Thyroid gland (tissue), 4 donors: ENCODE data around the gene DNAJC30.

ENCODE experiments used
- POLR2A ChIP-seq, 2 donors: fragments of 450-650 bp; IDR thresholded peaks; one replicate each; pipeline ENCODE4 v1.6.1; 2017; ENCODE audit warnings: antibody characterized with exemption in 2 of 2, mild to moderate bottlenecking in 2 of 2, moderate library complexity in 1 of 2
- TF ChIP-seq, protein P1 (sequence below), 6 experiments: fragments of 200-600 bp in 3 of 6; fragments of 450-650 bp in 3 of 6; sonication (generic) in 3 of 6; IDR thresholded peaks; one replicate each; pipeline ENCODE4 v1.5.1; 2016 to 2019; ENCODE audit warnings: antibody characterized with exemption in 6 of 6, mild to moderate bottlenecking in 2 of 6, inconsistent platforms in 1 of 6, moderate library complexity in 1 of 6

DNA sequence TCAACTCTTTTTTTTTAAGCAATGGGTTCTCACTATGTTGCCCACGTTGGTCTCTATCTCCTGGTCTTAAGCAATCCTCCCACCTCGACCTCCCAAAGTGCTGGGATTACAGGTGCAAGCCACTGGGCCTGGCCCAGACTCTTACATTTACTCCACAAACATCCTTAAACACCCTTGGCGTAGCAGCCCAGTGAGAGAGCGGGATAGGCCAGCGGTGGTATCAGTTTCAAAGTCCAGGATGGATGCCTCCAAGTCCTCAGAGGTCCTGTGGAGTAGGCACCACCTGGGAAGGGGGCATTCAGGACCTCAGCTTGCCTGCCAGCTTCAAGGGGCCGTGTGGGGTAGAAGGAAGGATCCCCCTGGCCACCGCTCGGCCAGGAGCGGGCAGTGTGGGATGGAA lies 33.7 kb downstream of the DNAJC30 start:
- TF ChIP-seq, protein P1, sequence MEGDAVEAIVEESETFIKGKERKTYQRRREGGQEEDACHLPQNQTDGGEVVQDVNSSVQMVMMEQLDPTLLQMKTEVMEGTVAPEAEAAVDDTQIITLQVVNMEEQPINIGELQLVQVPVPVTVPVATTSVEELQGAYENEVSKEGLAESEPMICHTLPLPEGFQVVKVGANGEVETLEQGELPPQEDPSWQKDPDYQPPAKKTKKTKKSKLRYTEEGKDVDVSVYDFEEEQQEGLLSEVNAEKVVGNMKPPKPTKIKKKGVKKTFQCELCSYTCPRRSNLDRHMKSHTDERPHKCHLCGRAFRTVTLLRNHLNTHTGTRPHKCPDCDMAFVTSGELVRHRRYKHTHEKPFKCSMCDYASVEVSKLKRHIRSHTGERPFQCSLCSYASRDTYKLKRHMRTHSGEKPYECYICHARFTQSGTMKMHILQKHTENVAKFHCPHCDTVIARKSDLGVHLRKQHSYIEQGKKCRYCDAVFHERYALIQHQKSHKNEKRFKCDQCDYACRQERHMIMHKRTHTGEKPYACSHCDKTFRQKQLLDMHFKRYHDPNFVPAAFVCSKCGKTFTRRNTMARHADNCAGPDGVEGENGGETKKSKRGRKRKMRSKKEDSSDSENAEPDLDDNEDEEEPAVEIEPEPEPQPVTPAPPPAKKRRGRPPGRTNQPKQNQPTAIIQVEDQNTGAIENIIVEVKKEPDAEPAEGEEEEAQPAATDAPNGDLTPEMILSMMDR (IDR thresholded peaks at IDR 0.05), result no peak
- no peak for TF ChIP-seq POLR2A (IDR thresholded peaks at IDR 0.05)
